NCI-H69 (cell line): Measurements from ENCODE around the gene MLYCD.

Experiments
- DNase-seq: peaks from one replicate; lab custom pipeline; 2025; lab: John Stamatoyannopoulos, UW

The MLYCD gene

GRCh38 chr16:83956336-83957289, 57.7 kb downstream of the MLYCD start:
- peak; percentile 72 for DNase-seq

DNA sequence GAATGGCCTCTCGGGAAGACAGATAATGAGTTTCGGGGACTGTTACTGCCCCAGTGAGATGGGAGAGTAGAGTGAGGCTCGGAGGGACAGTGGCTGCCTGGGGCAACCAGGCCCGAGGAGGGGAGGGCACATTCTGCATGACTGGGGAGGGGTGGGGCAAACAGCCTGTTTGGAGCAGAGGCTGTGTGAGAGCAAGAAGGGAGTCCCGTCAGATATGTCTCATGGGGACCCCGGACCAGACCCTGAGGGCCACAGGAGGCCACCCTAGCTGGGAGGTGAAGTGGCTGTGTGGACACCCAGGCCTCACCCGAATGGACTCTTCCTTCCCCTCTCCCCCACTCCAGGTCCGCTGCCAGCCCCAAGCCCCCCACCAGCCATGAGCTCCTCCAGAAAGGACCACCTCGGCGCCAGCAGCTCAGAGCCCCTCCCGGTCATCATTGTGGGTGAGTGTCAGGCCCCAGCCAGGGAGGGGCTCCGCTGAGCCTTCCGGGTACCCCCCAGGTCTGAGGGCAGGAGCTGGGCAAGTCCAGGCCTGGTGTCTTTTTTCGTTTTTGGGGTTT, 58.5 kb downstream of the MLYCD start:
- no peak for DNase-seq

- no peak for DNase-seq
Measured at GRCh38 chr16:83958137-83958845, 59.4 kb downstream of the MLYCD start.

GRCh38 chr16:83958846-83959565, 60.1 kb downstream of the MLYCD start:
- DNase-seq, result no peak

DNA sequence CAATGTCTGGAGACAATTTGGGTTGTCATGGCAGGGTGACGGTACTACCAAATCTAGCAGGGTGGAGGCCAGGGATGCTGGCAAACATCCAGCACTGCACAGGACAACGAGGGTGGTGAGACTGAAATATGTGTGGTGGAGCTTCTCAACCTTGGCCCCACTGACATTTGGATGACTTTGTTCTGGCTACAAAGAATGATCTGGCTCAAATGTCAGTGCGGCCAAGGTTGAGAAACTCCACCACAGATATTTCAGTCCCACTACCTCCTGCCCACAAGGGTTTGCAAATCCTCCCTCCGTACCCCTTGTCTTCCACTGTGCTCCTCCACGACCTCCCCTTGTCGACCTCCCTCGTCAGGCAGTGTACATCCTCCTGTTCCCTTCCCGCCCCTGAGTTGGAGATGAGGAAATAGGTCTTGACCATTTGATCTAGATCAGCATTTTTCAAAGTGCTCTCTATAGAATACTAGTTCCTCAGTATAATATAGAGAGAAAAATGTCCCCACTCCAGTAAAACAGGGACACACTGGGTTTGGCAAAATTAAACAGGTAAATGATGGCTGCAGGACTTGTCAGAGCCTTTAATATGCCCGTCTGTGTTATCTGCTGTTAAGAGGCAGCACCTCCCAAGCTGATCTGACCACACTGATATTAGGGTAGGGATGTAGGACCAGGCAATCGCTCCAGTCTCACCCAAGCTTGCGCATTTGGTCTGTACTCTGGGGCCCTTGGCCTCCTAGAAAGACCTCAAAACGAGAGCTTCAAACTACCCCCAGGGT, 60.9 kb downstream of the MLYCD start:
- DNase-seq, result no peak

GRCh38 chr16:83960521-83961249, 61.8 kb downstream of the MLYCD start:
- DNase-seq, result no peak

GRCh38 chr16:83961591-83961990, 62.7 kb downstream of the MLYCD start:
- DNase-seq, result no peak

DNA sequence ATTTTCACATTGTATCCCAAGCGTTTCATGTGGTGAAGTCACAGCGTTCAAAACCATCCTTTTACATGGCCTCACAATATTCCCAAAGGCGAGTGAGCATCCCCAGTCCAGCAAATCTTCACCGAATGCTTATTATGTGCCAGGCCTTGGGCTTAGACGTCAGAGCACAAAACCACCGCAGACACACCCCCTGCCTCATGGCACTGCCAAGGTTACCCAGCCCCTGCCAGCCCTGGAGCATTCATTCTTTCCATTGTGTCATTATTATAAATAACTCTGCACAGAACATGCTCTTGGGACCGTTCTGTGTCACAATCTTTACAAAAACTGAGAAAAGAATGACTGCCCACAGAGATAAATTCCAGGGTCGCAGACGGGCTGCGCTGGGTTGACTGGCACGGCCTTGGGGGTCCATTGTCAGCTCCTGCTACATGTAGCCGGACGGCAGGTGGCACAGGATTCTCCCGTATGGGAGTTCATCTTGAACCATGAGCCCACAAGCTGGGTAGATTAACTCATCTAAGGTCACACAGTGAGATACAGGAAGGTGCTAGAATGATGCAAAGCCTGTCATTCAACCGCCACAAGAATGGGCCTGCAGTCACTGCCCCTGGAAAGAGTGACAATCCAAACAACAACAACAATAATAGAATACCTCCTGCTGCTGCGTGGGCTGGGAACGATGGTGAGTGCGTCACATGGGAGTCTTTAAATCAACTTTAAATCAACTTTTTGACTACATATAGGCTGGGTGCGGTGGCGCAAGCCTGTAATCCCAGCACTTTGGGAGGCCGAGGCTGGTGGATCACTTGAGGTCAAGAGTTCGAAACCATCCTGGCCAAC, 64.6 kb downstream of the MLYCD start:
- no peak for DNase-seq

DNA sequence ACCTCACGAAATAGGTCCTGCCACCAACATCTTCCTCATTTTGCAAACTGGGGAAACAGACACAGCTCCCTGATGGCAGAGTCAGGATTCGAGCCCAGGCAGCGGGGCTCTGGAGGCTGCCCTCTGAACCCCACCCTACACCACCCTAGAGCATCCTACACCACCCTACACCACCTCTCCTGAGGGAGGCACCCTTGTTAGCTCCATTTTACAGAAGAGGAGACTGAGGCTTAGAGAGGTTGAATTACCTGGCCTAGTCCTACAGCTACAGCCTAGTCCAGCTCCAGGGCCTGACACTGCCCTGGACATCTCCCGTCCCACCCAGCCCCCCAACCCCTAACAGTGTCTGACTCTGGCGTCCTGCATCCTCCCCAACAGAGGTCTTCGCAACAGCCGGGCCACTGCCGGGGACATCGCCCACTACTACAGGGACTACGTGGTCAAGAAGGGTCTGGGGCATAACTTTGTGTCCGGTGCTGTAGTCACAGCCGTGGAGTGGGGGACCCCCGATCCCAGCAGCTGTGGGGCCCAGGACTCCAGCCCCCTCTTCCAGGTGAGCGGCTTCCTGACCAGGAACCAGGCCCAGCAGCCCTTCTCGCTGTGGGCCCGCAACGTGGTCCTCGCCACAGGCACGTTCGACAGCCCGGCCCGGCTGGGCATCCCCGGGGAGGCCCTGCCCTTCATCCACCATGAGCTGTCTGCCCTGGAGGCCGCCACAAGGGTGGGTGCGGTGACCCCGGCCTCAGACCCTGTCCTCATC, 65.9 kb downstream of the MLYCD start:
- DNase-seq, result no peak

DNA sequence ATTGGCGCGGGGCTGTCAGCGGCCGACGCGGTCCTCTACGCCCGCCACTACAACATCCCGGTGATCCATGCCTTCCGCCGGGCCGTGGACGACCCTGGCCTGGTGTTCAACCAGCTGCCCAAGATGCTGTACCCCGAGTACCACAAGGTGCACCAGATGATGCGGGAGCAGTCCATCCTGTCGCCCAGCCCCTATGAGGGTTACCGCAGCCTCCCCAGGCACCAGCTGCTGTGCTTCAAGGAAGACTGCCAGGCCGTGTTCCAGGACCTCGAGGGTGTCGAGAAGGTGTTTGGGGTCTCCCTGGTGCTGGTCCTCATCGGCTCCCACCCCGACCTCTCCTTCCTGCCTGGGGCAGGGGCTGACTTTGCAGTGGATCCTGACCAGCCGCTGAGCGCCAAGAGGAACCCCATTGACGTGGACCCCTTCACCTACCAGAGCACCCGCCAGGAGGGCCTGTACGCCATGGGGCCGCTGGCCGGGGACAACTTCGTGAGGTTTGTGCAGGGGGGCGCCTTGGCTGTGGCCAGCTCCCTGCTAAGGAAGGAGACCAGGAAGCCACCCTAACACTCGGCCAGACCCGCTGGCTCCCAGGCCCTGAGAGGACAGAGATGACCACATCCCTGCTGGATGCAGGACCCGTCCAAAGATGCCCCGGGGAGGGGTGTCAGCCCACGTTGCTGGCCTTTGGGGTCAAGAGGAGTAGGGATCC, 66.7 kb downstream of the MLYCD start:
- DNase-seq, result no peak

- no peak for DNase-seq
Measured at GRCh38 chr16:83966153-83966696, 67.3 kb downstream of the MLYCD start.

DNA sequence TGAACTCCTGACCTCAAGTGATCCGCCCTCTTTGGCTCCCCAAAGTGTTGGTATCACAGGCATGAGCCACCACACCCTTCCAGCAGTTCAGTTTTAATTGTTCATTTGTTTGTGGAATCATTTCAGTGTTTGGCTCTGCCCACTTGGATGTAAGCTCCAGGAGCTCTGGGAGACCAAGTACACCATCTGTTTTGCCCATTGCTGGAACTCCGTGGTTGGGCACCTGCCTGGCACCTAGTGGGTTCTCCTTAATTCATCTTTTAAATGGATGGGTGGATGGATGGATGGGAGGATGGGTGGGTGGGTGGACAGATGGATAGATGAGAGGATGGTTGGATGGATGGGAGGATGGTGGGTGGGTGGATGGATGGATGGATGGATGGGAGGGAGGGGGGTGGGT, 68.2 kb downstream of the MLYCD start:
- peak; percentile 32 for DNase-seq

- DNase-seq, result peak; percentile 66
Measured at GRCh38 chr16:83967838-83968305, 69.0 kb downstream of the MLYCD start, which contains the start of gene NECAB2. TSS of gene NECAB2 (plus strand) at chr16:83968244. CDS start at chr16:83968649, 405 bp downstream.

- peak; percentile 61 for DNase-seq
Measured at GRCh38 chr16:83968306-83968851, 69.5 kb downstream of the MLYCD start.

- DNase-seq, result peak; percentile 7
Measured at GRCh38 chr16:83968891-83969649, 70.2 kb downstream of the MLYCD start.

DNA sequence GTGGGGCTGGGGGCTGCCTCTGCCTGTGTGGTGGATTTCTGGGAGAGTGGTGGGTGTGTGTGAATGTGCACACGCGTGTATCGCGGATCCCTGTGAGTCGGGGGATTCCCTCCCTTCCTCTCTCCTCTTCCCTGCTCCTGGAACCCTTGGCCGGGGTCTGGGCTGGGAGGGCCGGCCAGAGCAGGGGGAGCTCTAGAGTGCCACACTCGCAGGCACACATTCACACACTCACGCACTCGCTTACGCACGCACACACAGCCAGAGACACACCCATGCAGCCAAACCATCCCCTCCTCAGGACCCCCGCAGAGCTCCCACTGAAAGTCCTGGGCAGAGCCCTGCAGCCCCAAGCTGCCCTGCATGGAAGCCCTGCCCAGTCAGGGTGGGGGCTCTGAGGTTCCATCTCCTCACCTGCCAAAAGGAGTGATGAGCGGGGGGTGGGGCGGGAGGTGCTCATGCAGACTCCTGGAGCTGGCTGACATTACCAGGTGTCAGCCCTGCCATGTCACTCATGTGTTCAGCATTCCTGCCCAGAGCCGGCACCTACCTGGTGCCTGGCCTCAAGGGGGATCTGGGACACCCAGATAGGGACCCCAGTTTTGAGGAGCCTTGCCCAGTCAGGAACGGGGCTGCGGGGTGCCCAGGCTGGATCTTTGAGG, 71.0 kb downstream of the MLYCD start:
- peak; percentile 17 for DNase-seq
